ENCODE results near the gene RFLNA.

GRCh38 chr12:124364543-124364942 is 69.7 kb downstream of the RFLNA start:
- TF ChIP-seq CTCF (conservative IDR thresholded peaks at IDR 0.05; ENCODE audit: low read depth, low read length) (no peak), EZH2 (IDR thresholded peaks at IDR 0.05; ENCODE audit: borderline replicate concordance, low read depth, low read length, poor library complexity, severe bottlenecking) (no peak)

All from A673 (cell line).